22Rv1 (cell line): Measurements from ENCODE around the gene ACSM4.

Experiments used
- ZFX ChIP-seq: fragments of 450-650 bp; IDR thresholded peaks from 2 replicates; pipeline ENCODE4 v1.6.1; 2017; ENCODE audit warnings: antibody characterized with exemption, borderline replicate concordance
- TF ChIP-seq, protein P1 (sequence below): fragments of 450-650 bp; IDR thresholded peaks from 2 replicates; pipeline ENCODE4 v1.5.1; 2017; ENCODE audit warnings: mild to moderate bottlenecking

GRCh38 chr12:7321624-7322023 is 17.8 kb downstream of the ACSM4 start:
- TF ChIP-seq, protein P1, sequence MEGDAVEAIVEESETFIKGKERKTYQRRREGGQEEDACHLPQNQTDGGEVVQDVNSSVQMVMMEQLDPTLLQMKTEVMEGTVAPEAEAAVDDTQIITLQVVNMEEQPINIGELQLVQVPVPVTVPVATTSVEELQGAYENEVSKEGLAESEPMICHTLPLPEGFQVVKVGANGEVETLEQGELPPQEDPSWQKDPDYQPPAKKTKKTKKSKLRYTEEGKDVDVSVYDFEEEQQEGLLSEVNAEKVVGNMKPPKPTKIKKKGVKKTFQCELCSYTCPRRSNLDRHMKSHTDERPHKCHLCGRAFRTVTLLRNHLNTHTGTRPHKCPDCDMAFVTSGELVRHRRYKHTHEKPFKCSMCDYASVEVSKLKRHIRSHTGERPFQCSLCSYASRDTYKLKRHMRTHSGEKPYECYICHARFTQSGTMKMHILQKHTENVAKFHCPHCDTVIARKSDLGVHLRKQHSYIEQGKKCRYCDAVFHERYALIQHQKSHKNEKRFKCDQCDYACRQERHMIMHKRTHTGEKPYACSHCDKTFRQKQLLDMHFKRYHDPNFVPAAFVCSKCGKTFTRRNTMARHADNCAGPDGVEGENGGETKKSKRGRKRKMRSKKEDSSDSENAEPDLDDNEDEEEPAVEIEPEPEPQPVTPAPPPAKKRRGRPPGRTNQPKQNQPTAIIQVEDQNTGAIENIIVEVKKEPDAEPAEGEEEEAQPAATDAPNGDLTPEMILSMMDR, result no peak
- no peak for TF ChIP-seq ZFX
